NK-92 (cell line): Measurements from ENCODE around the gene PRIMPOL.
"Not testable (repeated sequence)": the region's sequence is repeated elsewhere in the genome, so short reads cannot be mapped to it uniquely, and the experiment has no call there.

Experiments used
- DNase-seq: peaks from one replicate; lab custom pipeline; 2025; ENCODE audit not compliant: unreplicated experiment; lab: John Stamatoyannopoulos, UW

The PRIMPOL gene

DNA sequence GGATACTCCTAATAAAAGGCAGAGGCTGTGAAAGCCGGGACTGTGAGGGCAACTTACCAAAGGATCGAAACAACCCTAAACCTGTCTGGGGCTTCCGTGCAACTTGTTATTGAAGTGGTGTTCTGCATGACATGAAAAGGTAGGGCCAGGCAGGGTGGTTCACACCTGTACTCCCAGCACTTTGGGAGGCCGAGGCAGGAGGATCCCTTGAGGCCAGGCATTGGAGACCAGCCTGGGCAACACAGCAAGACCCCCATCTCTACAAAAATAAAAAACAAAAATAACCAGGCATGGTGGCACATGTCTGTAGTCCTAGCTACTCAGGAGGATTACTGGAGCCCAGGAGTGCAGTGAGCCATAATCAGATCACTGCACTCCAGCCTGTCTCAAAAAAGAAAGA, 12.6 kb upstream of the PRIMPOL start:
- no peak for DNase-seq

DNA sequence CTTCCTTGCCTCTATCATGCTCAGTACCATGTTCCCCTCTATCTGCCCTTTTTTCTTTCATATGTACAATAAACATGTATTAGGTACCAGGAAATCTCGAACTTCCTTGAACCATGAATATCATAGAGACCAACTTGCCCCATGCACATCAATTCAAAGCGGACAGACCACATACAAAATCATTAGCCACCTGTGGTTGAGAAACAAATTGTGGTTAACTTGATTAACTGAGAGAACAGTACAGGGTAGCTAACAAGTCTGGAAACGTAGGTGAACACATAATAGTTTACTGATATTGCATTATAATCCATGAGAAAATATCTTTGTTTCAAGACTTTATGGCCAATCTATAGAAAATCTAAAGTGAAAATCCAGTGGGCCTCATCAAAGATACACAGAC, 8.5 kb upstream of the PRIMPOL start:
- DNase-seq = no peak

GRCh38 chr4:184641451-184641850, 8.1 kb upstream of the PRIMPOL start:
- DNase-seq = no peak

DNA sequence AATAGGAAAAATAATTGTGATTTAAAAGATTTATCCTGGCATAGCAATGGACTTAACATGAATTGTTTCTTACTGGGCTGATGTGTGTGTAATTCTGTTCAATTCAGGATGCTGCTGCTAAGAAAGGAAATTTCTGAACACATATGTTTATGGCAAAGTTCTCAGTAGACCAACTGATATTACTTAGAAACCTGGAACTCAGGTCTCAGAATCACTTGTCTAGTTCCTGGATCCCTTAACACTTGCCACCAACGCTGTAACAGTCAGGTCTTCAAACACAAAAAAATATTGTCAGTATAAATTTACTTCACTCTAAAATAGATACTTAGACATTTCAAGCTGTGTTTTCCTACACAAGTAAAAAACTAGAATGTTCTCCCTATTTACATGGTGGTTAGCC, 5.8 kb upstream of the PRIMPOL start:
- no peak for DNase-seq

DNA sequence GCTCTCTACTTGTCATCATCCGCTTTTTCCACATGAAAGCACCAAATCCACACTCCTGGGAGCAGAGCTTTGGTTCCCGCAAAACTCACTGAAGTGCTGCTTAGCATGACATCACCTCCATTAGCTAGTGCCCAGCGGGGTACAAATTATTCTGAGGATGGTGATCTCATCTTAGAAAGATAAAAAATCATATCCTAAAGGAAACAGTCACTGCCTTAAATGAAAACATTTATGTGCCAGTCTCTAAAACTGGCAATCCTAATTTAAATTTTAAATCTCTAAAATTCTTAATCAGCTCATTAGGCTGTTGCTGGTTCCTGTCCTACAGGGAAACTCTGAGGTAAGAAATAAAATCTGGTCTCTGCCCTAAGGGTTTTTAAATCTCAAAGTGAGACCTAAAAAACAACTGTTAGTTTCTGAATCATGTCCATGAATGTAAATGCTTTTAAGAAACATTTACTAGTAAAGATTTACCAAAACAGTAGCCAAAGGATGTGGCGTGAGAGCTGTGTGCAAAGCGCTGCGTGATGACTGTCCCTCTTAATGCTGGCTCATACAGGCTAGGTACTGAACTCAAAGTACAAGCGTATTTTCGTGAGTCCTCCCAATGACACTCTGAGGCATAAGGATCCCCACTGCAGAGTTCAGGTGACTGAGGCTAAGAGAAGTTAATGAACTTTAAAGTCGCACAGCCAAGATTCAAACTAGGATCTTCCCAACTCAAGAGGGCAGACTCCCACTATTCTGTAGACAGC, 4.8 kb upstream of the PRIMPOL start:
- no peak for DNase-seq

DNA sequence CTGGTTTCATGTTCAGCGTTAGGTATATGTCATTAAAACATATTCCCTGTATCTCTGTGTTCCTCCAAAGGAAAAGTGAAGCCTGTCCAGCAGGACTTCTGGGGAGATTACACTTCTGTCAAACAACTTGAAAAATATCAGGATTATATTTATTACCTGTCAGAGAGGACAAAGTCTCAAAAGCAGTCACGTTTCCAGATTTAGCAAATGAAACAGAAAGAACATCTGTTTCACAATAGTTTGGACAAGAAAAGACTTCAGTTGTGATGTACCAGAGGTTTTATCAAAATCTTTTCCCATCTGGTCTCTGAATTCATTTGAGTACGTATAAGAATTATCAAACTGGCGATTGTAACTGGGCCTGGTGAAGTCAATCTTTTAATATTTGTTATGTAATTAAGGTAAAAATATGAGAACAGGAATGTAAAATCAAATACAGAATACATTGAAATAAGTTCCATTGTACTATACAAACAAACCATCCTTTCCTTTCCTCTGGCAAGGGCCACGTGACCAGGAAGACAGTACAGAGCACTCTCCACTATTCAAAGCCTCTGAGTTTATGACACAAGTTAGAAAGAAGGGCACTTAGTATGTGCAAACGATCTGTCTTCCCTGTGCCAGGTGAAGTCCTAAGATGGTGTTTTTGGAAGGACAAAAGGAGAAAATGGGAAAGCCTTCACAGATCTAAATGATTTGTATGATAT, 3.5 kb upstream of the PRIMPOL start:
- no peak for DNase-seq

DNA sequence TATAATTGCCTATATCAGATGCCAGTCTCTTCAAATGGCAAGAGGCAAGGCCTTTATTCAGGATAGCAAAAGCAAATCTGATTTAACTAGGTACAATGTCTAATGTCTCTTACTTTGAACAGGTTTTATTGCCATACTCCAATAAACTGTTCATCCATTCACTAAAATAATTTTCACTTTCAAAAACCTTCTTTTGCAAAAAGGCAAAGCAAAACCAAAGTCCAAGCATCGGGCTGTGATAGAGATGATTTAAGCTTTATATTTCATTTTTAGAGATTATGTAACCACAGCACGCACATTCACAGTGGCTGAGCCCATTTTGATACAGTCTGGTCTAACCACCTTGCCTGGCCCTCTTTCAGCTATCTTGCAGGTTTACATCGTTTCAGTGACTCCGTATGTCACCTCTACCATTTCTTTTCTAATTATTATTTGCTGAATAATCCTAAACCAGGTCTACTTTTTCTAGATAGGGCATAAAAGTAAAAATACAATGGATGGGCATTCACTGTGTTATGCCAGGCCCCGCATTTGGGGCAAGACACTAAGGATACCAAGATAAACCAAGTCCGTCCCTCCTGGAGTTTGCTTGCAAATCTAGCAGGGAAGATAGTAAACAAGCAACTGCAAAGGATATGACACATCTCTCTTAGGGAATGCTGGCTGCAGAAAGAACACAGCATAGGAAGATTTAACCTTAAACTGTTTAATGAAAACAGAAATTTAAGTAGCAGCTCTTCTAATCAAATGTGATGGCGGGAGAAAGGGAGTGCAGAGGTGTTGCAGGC, 2.1 kb upstream of the PRIMPOL start:
- no peak for DNase-seq

DNA sequence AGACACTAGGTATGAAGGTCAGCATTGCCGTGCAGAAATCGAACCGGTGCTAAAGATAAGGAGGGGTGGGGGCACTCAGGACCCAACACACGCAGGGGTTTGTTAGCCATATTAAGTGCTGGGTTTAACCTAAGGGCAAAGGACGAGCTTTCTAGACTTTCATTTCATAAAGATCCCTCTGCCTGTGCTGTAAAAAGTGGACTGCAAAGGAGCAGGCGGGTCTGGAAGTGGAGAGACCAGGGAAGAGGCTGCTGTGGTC, 1.6 kb upstream of the PRIMPOL start:
- DNase-seq = no peak

GRCh38 chr4:184648313-184649025, 1.1 kb upstream of the PRIMPOL start:
- DNase-seq = no peak

- no peak for DNase-seq
Measured at GRCh38 chr4:184649971-184650855, 675 bp downstream of the PRIMPOL start.

DNA sequence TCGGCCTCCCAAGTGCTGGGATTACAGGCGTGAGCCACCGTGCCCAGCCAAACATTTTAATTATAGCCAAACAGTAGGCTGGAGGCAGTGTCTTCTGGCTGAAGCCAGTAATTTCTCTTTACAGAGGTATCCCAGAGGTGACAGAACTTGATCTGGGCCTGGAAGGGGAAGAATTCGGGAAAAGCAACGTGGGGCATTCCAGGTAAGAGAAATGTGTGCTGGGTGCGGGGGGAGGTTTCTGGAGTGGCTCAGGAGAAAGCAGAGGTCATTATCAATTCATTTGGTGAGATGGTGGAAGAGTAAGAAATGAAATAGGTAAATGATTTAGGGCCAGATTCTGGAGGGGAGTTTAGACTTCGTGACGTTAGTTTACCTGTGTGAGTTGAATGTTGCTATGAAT, 2.4 kb downstream of the PRIMPOL start:
- no peak for DNase-seq

DNA sequence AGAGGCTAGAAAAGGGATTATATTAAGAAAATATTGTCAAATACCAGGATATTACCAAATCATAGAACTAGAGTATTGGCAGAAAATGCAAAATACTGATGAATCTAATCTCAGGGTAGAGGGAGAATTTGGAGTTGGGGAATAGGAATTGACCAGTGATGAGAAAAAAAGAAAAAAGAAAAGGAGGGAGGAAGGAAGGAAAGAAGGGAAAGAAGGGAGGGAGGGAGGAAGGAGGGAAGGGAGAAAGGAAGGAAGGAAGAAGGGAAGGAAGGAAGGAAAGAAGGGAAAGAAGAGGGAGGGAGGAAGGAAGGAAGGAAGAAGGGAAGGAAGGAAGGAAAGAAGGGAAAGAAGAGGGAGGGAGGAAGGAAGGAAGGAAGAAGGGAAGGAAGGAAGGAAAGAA, 3.1 kb downstream of the PRIMPOL start:
- DNase-seq = not testable (repeated sequence)

DNA sequence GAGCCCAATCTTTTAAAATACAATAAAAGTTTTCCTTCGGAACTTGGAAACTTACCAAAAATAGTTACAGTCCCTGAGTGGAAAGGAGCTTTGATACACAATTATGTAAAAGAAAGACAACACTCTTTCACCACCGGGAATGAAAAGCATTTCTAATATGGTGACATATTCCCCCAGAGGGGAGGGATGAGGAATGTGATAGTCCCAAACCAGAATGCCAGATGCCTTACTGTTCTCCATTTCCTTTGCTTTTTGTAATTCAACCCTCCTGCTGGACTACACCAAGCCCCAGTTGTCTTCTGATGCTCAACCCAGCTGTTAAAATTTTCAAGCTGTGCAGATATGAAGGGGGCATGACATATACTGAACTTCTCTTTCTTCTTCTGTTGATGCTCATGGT, 4.1 kb downstream of the PRIMPOL start:
- no peak for DNase-seq

DNA sequence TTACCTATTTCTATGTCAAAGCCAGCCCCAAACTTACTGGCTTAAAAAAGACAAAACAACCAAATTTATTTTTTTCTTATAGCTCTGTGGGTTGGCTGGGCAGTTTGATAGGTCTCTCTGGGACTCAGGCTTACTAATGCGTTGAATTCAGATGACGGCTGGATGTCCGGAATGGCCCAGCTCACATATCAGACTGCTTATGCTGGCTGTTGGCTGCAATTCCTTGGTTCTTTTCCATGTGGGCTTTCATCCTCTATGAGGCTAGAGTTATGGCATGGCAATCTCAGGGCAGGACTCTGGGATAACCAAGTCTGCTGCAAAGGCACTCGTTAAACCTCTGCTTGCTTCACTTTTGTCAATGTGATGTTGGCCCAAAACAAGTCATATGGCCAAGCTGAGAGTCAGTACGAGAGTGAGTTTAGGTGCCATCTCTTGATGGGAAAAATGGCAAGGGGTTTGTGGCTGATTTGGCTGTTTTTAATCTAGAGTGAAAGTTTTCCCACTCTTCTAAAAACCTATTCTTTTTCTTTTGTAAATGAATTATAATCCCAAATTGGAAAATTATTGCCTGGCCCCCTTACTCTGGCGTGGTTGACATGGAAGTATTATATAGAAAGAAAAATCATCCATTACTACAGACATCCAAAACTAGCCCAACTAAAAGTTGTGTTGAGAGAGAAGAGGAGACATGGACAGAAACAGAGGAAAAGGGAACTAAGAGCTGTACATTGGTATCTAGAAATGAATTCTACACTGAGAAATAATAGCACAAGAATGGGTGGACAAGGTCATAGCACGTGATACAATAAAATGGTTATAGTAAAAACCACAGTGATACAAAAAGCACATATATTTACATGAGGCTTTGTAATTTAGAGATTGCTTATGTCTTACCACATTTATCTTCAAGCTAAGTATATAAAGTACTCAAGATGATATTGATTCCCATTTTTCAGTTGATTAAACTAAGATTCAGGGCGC, 6.6 kb downstream of the PRIMPOL start:
- no peak for DNase-seq

GRCh38 chr4:184657144-184657543, 7.6 kb downstream of the PRIMPOL start:
- no peak for DNase-seq

DNA sequence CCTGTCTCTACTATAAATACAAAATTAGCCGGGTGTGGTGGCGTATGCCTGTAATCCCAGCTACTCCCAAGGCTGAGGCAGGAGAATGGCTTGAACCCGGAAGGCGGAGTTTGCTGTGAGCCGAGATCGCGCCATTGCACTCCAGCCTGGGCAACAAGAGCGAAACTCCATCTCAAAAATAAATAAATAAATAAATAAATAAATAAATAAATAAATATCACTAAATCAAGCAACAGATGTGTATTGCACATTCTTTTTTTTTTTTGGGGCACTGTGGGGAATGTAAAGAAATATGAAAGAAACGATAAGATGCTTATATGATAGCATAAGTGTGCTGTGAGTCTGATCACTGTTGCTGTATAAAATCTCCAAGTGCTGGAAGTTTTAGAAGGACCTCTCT, 8.3 kb downstream of the PRIMPOL start:
- not testable (repeated sequence) for DNase-seq

GRCh38 chr4:184660978-184661377, 11.4 kb downstream of the PRIMPOL start:
- no peak for DNase-seq

- no peak for DNase-seq
Measured at GRCh38 chr4:184662236-184662635, 12.7 kb downstream of the PRIMPOL start.

DNA sequence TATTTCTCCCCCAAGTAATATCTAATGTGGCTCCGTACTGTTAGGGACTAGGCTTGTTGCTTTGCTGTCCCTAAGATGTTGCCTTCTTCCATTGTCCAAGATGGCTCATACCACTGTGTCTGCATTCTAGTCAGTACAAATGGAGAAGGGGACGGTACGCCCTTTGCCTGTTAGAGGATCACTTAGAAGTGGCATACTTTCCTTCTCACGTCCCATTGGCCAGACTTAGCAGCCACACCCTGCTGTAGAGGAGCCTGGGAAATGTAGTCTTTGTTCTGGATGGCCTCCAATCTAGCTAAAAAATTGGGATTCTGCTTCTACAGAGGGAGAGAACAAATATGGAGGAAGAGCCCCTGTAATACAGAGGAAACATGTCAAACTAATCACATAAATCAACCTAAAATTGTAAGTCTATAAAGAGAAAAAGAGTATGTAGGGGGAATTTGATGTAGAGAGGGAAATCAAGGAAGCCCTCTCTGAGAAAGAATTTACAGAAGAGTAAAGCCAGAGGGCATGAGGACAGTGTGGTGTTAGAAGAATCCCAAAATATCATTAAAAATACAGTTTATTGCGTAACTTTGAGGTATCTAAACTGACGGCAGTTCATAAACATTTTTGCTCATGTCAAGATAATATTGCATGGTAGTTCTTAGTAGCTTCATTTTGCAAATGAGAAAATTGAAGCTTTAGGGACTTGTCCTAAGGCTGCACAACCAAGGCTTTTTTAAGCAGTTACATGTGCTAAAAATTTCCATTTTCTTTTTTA, 15.1 kb downstream of the PRIMPOL start:
- no peak for DNase-seq
